Parathyroid adenoma (tissue), 2 donors: Measurements from ENCODE around the gene NKX3-2.

Source experiments
- H2AFZ ChIP-seq: fragments of 300-600 bp; sonication (generic); one replicate; pipeline ENCODE4 v1.7.0; 2017; ENCODE audit warnings: antibody characterized with exemption, mild to moderate bottlenecking
- H3K27ac ChIP-seq: fragments of 300-600 bp; sonication (generic); one replicate; pipeline ENCODE4 v1.7.0; 2017
- H3K27me3 ChIP-seq: fragments of 300-600 bp; sonication (generic); one replicate; pipeline ENCODE4 v1.7.0; 2017; ENCODE audit warnings: low read length; ENCODE audit not compliant: control insufficient read depth, insufficient read depth
- H3K36me3 ChIP-seq: fragments of 300-600 bp; sonication (generic); one replicate; pipeline ENCODE4 v1.7.0; 2017; ENCODE audit warnings: low read length; ENCODE audit not compliant: control insufficient read depth, insufficient read depth
- H3K4me1 ChIP-seq: fragments of 300-600 bp; sonication (generic); one replicate; pipeline ENCODE4 v1.7.0; 2017; ENCODE audit warnings: control low read depth
- H3K4me2 ChIP-seq: fragments of 300-600 bp; sonication (generic); one replicate; pipeline ENCODE4 v1.7.0; 2017; ENCODE audit warnings: low read length
- H3K4me3 ChIP-seq: fragments of 300-600 bp; sonication (generic); one replicate; pipeline ENCODE4 v1.7.0; 2017; ENCODE audit warnings: low read depth, low read length
- H3K79me2 ChIP-seq: fragments of 300-600 bp; sonication (generic); one replicate; pipeline ENCODE4 v1.7.0; 2017; ENCODE audit warnings: control low read depth
- H3K9ac ChIP-seq: fragments of 300-600 bp; sonication (generic); one replicate; pipeline ENCODE4 v1.7.0; 2017; ENCODE audit warnings: mild to moderate bottlenecking
- H3K9me3 ChIP-seq: fragments of 300-600 bp; sonication (generic); one replicate; pipeline ENCODE4 v1.7.0; 2017; ENCODE audit warnings: low read length; ENCODE audit not compliant: control insufficient read depth
- TF ChIP-seq, protein P1 (sequence below): fragments of 300-600 bp; sonication (generic); IDR thresholded peaks from one replicate; pipeline ENCODE4 v1.7.0; 2017; ENCODE audit warnings: antibody characterized with exemption, mild to moderate bottlenecking
- donor health status: primary hyperparathyroidism.

Gene NKX3-2

DNA sequence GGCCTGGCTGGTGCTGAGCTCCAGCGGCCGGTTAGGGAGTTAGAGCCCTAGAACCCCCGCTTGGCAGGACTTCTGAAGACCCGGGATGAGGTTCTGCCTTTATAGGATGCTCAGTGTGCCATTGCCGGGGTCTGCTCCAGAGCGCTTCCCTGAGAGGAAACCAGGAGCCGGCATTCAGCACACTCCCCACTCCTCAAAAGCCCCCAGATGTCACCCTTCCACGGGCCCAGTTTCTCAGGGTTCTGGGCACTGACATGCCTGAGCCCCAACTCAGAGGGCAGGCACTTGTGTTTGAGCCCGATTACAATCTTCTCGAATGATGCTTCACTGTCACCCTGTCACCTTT is 6.5 kb downstream of the NKX3-2 start:
- no peaks in the 10 kb centered on the region for H3K79me2 ChIP-seq
- H3K27me3 ChIP-seq, result peaks cover 4% of the 10 kb centered on the region
- H3K9ac ChIP-seq, result no peak overlapping the region
- no peak overlapping the region for H3K4me3 ChIP-seq
- H3K4me2 ChIP-seq, result no peak overlapping the region
- H3K9me3 ChIP-seq, result no peaks in the 10 kb centered on the region
- H3K4me1 ChIP-seq, result no peaks in the 10 kb centered on the region
- no peak overlapping the region for H3K27ac ChIP-seq
- H2AFZ ChIP-seq, result no peak overlapping the region
- TF ChIP-seq, protein P1, sequence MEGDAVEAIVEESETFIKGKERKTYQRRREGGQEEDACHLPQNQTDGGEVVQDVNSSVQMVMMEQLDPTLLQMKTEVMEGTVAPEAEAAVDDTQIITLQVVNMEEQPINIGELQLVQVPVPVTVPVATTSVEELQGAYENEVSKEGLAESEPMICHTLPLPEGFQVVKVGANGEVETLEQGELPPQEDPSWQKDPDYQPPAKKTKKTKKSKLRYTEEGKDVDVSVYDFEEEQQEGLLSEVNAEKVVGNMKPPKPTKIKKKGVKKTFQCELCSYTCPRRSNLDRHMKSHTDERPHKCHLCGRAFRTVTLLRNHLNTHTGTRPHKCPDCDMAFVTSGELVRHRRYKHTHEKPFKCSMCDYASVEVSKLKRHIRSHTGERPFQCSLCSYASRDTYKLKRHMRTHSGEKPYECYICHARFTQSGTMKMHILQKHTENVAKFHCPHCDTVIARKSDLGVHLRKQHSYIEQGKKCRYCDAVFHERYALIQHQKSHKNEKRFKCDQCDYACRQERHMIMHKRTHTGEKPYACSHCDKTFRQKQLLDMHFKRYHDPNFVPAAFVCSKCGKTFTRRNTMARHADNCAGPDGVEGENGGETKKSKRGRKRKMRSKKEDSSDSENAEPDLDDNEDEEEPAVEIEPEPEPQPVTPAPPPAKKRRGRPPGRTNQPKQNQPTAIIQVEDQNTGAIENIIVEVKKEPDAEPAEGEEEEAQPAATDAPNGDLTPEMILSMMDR, result no peak
- H3K36me3 ChIP-seq, result no peaks in the 10 kb centered on the region

DNA sequence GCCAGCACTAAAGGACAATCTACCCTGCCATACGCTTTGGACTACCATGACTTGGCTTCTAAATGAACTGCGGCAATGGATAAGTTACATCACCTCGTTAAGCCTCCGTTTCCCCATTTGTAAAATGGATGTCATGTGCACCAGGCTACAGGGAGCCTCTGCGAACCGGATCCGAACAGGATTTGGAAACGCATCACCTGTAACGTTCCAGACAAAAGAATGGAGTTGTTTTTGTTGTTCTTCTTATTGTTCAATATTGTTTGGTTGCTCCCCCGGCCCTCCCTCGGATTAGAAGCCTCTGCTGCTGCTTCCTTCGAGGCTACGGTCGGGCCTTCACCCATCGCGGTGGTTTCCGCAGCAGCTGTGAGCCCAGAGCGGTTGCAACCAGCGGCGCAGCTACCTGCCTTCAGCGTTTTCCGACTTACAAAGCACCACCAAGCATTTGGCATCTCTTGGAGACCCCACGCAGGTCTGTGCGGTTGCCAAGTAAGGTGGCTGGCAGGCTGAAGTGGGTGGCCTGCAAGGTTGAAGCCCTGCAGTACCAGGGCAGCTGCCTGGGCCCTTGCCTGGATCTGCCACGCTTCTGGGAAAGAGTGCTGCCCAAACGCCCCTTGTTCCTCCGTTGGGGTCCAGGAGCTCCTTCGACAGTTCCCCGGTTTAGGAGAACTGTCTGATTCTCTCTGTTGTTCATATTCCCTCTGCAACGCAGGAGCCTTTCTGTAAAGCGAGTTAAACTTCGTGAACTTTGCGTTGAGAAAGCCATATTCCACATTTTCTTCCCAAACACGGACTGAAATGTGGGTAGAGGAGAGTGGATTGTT is 7.1 kb downstream of the NKX3-2 start:
- Histone ChIP-seq H3K9ac (no peak overlapping the region), H3K4me2 (no peak overlapping the region), H3K27me3 (peaks cover 4% of the 10 kb centered on the region), H3K4me1 (no peaks in the 10 kb centered on the region), H3K27ac (no peak overlapping the region), H3K36me3 (no peaks in the 10 kb centered on the region), H3K9me3 (no peaks in the 10 kb centered on the region), H2AFZ (no peak overlapping the region), H3K79me2 (no peaks in the 10 kb centered on the region), H3K4me3 (no peak overlapping the region)
- TF ChIP-seq, protein P1, result no peak

DNA sequence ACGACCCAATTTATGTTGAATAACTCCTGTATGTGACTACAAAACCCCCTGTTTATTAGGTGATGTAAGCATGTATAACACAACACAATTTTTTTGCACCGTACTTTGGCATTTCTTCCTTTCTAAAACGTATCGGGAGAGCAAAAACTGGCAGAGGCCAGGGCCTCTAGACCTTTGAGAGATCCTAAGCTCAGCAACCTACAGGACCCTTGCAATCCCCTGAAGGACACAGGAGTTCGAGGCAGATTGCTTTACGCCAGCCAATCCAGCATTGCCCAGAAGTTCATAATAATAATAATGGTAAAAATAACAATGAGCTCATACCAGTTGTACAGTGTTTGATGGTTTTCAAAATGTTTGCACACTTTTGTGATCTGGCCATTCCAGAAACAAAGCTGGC is 7.7 kb downstream of the NKX3-2 start:
- no peak overlapping the region for H3K4me2 ChIP-seq
- H3K9ac ChIP-seq, result no peak overlapping the region
- no peak overlapping the region for H3K27ac ChIP-seq
- TF ChIP-seq, protein P1, result no peak
- peaks cover 4% of the 10 kb centered on the region for H3K27me3 ChIP-seq
- H3K79me2 ChIP-seq, result no peaks in the 10 kb centered on the region
- H3K4me1 ChIP-seq, result no peaks in the 10 kb centered on the region
- H3K9me3 ChIP-seq, result no peaks in the 10 kb centered on the region
- H3K36me3 ChIP-seq, result no peaks in the 10 kb centered on the region
- no peak overlapping the region for H2AFZ ChIP-seq
- no peak overlapping the region for H3K4me3 ChIP-seq

DNA sequence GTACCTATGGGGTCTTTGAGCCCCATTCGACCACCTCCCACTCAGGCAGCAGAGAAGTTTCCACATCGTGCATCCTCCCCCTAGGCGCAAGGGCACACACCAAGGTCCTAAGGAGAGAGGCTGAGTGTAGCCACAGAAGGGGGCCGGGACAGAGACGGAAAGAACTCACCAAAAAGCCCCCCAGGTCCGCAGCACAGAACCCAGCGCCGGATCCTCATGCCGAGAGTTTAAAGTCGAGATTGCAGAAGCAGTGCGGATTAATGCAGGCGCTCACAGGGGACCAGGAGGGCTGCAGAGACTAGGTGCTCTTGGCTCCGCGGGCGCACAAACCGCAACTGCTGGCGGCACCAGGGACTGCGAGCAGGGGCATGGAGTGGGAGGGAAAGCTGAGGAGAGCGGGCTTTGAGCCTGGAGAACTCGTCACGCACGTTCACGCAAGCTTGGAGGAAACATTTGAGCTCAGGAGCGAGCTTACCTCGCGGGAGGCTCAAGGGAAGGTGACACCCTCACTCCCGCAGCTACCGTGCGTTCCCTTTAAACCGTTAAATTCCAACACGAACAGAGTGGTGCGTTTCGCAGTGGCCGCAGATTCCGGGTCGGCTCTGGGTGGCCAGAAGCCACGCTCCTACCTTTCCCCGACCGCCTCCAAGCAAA is 8.5 kb downstream of the NKX3-2 start:
- Histone ChIP-seq H3K79me2 (no peaks in the 10 kb centered on the region), H3K9ac (no peak overlapping the region), H3K4me2 (no peak overlapping the region), H3K36me3 (no peaks in the 10 kb centered on the region), H3K27me3 (peaks cover 4% of the 10 kb centered on the region), H3K4me1 (no peaks in the 10 kb centered on the region), H3K9me3 (no peaks in the 10 kb centered on the region), H3K4me3 (no peak overlapping the region), H2AFZ (no peak overlapping the region), H3K27ac (no peak overlapping the region)
- TF ChIP-seq, protein P1, result no peak
